GM19025 (cell line): Measurements from ENCODE around the gene DAP.
"Not testable (repeated sequence)": the region's sequence is repeated elsewhere in the genome, so short reads cannot be mapped to it uniquely, and the experiment has no call there.

Experiments
- ATAC-seq: cut with Tn5 transposase; IDR thresholded peaks from one replicate; pipeline ENCODE4 v1.9.1; 2021; ENCODE audit warnings: mild to moderate bottlenecking, low read depth, moderate library complexity; ENCODE audit not compliant: unreplicated experiment

DAP gene

GRCh38 chr5:10676224-10676623 is 84.8 kb downstream of the DAP start:
- ATAC-seq, result no peak

GRCh38 chr5:10675177-10675700 is 85.8 kb downstream of the DAP start:
- no peak for ATAC-seq

- no peak for ATAC-seq
Observed at GRCh38 chr5:10674582-10674981, 86.5 kb downstream of the DAP start.

- no peak for ATAC-seq
Observed at GRCh38 chr5:10674096-10674495, 86.9 kb downstream of the DAP start.

GRCh38 chr5:10673407-10673806 is 87.6 kb downstream of the DAP start:
- ATAC-seq, result no peak

GRCh38 chr5:10673017-10673389 is 88.0 kb downstream of the DAP start:
- ATAC-seq, result no peak

- ATAC-seq, result no peak
Observed at GRCh38 chr5:10672146-10673016, 88.7 kb downstream of the DAP start.

GRCh38 chr5:10671041-10672008 is 89.7 kb downstream of the DAP start:
- ATAC-seq, result no peak

- ATAC-seq, result no peak
Observed at GRCh38 chr5:10669983-10670382, 91.1 kb downstream of the DAP start.

- no peak for ATAC-seq
Observed at GRCh38 chr5:10668697-10669096, 92.3 kb downstream of the DAP start.

GRCh38 chr5:10667431-10668057 is 93.5 kb downstream of the DAP start:
- no peak for ATAC-seq

- ATAC-seq, result no peak
Observed at GRCh38 chr5:10666531-10667299, 94.3 kb downstream of the DAP start.

- ATAC-seq, result no peak
Observed at GRCh38 chr5:10665799-10666198, 95.2 kb downstream of the DAP start.

GRCh38 chr5:10664180-10664769 is 96.8 kb downstream of the DAP start:
- not testable (repeated sequence) for ATAC-seq

- ATAC-seq, result no peak
Observed at GRCh38 chr5:10663489-10664179, 97.4 kb downstream of the DAP start.

- ATAC-seq, result no peak
Observed at GRCh38 chr5:10662661-10663488, 98.2 kb downstream of the DAP start.

GRCh38 chr5:10662083-10662482 is 99.0 kb downstream of the DAP start:
- no peak for ATAC-seq

- no peak for ATAC-seq
Observed at GRCh38 chr5:10661401-10661800, 99.6 kb downstream of the DAP start.
